Anterior cingulate cortex (tissue), 58 donors: ENCODE measurements around the gene VGF.
"Not testable (repeated sequence)": the region's sequence is repeated elsewhere in the genome, so short reads cannot be mapped to it uniquely, and the experiment has no call there.

Source experiments
- DNase-seq, 58 donors: peaks; one replicate each; lab custom pipeline; 2025; lab: John Stamatoyannopoulos, UW

Gene VGF

DNA sequence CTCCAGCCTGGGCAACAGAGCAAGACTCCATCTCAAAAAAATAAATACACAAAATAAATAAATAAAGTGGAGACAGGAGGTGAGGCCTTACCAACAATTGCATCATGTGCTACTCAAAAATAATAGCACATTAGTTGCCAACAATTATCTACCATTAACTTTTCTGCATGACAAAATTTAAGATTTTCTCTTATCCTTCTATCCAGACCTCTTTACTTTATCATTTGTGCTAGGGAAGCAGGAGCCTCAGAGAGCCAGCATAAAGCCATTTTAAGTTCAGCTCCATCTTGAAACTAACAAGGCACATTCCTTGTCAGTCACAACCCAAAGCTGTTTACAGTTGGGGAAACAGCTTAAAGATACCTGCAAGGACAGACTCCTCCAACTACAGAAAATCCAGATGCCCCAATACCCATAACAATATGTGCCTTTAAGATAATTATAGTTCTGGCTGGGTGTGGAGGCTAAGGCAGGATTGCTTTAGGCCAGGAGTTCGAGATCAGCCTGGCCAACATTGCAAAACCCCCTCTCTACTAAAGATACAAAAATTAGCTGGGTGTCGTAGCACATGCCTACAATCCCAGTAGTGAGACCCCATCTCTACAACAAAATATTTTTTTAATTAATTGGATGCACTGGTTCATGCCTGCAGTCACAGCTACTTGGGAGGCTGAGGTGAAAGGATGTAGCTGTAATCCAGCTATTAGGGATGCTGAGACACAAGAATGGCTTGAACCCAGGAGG is 13.3 kb downstream of the VGF start:
- no peak for DNase-seq

- no peak for DNase-seq
Measured at GRCh38 chr7:101140746-101141382, 24.5 kb downstream of the VGF start.

- no peak for DNase-seq
Measured at GRCh38 chr7:101140339-101140699, 25.1 kb downstream of the VGF start.

GRCh38 chr7:101138213-101138870 is 27.0 kb downstream of the VGF start:
- DNase-seq = peak in 30 of 58 donors; percentile 9 to 68 (median 38)

DNA sequence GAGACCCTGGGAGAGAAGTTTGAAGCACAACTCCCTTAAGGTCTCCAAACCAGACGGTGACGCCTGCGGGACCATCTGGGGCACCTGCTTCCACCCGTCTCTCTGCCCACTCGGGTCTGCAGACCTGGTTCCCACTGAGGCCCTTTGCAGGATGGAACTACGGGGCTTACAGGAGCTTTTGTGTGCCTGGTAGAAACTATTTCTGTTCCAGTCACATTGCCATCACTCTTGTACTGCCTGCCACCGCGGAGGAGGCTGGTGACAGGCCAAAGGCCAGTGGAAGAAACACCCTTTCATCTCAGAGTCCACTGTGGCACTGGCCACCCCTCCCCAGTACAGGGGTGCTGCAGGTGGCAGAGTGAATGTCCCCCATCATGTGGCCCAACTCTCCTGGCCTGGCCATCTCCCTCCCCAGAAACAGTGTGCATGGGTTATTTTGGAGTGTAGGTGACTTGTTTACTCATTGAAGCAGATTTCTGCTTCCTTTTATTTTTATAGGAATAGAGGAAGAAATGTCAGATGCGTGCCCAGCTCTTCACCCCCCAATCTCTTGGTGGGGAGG is 27.6 kb downstream of the VGF start:
- no peak for DNase-seq

DNA sequence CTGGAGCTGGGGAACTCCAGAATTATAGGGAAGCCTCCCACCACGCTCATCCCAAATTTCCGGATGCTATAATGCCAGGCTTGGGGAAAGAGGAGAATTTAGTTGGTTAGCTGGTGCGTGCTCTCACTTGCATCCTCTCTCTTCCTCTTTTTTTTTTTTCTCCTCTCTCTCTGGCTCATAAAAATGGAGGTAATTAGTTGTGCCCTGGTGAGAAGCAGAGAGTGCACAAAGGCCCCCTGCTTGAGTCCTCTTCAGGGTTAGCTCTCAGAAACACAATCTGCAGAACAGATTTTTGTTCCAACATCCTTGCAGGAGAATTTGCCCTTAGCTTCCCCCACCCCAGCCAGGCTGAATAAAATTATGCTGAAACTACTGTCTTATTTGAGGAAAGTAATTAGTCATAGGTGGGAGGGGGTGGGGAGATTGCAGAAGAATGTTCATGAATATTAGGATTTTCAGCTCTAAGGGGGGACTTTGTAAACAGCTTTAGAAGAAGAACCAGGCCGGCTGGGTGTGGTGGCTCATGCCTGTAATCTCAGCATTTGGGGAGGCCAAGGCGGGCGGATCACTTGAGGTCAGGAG is 30.9 kb downstream of the VGF start:
- no peak for DNase-seq

DNA sequence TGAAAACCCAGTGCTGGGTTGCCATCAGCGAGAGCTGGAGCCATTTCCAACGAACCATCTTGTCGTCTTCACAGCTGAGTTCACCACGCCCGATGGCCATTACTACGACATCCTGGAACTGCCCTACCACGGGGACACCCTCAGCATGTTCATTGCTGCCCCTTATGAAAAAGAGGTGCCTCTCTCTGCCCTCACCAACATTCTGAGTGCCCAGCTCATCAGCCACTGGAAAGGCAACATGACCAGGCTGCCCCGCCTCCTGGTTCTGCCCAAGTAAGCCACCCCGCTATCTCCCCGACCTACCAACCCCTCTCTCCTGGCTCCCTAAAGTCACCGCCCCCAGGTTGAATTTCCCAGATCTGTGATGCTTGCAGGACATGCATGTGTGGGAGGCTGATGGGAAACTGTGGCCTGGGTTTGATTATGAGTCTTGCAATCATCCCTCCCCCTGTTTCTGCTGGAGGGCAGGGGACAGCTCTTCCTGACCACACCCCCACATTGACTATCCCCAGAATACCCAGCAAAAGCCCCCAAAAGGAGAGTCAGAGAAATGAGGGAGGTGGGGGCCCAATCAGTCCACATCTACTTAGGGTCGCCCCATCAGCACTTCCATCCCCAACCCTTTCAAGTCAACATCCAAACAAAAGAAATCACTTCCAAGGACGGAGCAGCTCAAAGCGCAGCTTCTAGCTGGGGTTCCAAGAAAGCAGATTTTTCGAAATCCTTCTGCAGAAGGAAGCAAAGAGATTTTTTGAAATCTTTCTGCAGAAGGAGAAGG is 31.6 kb downstream of the VGF start:
- no peak for DNase-seq

DNA sequence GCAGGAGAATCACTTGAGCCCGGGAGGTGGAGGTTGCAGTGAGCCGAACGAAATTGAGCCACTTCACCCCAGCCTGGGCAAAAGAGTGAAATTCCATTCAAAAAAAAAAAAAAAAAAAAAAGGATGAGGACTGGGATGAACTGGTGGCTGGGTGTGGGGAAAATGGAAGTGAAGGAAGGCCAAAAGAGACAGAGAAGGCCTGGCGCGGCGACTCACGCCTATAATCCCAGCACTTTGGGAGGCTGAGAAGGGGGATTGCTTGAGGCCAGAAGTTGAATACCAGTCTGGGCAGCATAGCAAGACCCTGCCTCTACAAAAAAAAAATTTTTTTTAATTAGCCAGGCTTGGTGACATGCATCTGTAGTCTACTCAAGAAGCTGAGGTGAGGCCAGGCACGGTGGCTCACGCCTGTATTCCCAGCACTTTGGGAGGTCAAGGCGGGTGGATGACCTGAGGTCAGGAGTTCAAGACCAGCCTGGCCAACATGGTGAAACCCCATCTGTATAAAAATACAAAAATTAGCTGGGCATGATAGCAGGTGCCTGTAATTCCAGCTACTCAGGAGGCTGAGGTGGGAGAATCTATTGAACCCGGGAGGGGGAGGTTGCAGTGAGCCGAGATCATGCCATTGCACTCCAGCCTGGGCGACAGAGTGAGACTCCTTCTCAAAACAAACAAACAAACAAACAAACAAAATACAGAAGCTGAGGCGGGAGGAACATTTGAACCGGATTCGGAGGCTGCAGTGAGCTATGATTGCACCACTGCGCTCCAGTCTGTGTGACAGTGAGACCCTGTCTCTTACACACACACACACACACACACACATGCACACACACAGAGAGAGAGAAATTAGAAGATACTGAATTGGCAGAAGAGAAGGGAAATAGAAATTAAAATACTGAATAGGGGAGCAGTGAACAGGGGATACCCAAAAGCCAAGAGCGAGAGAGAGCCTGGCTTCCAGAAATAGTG is 32.5 kb downstream of the VGF start:
- DNase-seq = not testable (repeated sequence)

DNA sequence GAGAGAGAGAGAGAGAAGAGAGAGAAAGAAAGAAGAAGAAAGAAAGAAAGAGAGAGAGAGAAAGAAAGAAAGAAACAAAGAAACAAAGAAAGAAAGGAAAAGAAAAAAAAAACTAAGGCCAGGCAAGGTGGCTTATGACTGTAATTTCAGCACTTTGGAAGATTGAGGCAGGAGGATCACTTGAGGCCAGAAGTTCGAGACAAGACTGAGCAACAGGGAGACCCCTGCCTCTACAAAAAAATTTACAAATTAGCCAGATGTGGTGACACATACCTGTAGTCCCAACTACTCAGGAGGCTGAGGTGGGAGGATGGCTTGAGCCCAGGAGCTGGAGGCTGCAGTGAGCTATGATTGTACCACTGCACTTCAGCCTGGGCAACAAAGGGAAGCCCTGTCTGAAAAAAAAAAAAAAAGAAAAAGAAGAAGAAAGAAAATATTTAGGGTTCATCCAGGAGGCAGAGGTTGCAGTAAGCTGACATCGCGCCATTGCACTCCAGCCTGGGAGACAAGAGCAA is 35.7 kb downstream of the VGF start:
- no peak for DNase-seq

- no peak for DNase-seq
Measured at GRCh38 chr7:101128040-101128834, 37.1 kb downstream of the VGF start.

DNA sequence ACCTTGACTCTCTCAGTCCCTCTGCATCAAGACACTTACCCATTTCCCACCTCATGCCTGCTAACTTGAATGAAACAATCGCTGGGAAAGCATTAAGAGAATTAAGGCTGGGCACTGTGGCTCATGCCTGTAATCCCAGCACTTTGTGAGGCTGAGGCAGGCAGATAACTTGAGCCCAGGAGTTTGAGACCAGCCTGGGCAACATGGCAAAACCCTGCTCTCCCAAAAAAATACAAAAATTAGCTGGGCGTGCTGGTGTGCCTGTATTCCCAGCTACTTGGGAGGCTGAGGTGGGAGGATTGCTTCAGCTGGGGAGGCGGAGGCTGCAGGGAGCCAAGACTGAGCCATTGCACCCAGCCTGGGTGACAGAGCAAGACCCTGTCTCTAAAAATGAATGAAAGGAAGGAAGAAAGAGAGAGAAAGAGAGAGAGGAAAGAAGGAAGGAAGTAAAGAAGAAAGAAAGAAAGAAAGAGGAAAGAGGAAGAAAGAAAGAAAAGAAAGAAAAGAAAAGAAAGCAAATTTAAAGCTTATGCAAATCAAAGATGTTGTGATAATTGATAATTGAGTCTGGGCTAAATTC is 37.8 kb downstream of the VGF start:
- no peak for DNase-seq

DNA sequence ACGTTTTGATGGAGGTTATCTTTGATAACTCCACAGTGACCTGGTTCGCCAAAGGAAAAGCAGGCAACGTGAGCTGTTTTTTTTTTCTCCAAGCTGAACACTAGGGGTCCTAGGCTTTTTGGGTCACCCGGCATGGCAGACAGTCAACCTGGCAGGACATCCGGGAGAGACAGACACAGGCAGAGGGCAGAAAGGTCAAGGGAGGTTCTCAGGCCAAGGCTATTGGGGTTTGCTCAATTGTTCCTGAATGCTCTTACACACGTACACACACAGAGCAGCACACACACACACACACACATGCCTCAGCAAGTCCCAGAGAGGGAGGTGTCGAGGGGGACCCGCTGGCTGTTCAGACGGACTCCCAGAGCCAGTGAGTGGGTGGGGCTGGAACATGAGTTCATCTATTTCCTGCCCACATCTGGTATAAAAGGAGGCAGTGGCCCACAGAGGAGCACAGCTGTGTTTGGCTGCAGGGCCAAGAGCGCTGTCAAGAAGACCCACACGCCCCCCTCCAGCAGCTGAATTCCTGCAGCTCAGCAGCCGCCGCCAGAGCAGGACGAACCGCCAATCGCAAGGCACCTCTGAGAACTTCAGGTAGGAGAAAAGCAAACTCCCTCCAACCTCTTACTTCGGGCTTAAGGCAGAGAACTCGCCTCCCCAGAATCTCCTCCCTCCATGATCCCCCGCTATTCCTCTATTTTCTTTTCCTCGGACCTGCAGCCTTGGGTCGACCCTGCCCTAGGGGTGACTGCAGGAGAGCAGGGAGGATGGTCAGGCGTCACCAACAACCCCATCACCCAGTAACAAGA is 38.5 kb downstream of the VGF start, which contains the start of gene SERPINE1:
Gene SERPINE1, plus strand, starts transcription at position 454 of the 809 bp plus-strand sequence. CDS start 1,290 bp downstream, outside the sequence.
- DNase-seq = peak in 20 of 58 donors; percentile 2 to 48 (median 21)

GRCh38 chr7:101125989-101126650 is 39.2 kb downstream of the VGF start:
- peak in 15 of 58 donors; percentile 7 to 51 (median 18) for DNase-seq

GRCh38 chr7:101124376-101125056 is 40.9 kb downstream of the VGF start:
- no peak for DNase-seq

GRCh38 chr7:101123703-101124068 is 41.7 kb downstream of the VGF start:
- DNase-seq = no peak
